Activated CD8-positive, alpha-beta memory T cell treated with anti-CD3 and anti-CD28 coated beads, Interleukin-2, amount 10 ng/mL, durations not matched to agents 7 days and 5 days (primary cell): Measurements from ENCODE around the gene ZNF594. TPM values are rescaled to one million over a fixed set of nuclear protein-coding genes. Genes with fewer than 3 reads are reported as not detected.
"Not testable (repeated sequence)": the region's sequence is repeated elsewhere in the genome, so short reads cannot be mapped to it uniquely, and the experiment has no call there.

Experiments
- ATAC-seq: fragments of 150-1000 bp; cut with Tn5 transposase; one replicate; pipeline ENCODE4 v1.10.0; 2021; ENCODE audit warnings: moderate library complexity
- CTCF ChIA-PET: fragments of 350-600 bp; sonication (Branson Sonifier 250); formaldehyde crosslinking; loops from one replicate; lab custom pipeline; 2021; ENCODE audit warnings: antibody characterized with exemption; lab: Charles Lee
- DNase-seq: peaks from one replicate; pipeline ENCODE4 v3.0.0-alpha.2; 2020
- H3K27ac Mint-ChIP-seq: one replicate; pipeline ENCODE4 v1.8.0; 2021; ENCODE audit warnings: mild to moderate bottlenecking, mixed read lengths
- H3K27me3 Mint-ChIP-seq: one replicate; pipeline ENCODE4 v1.8.0; 2021; ENCODE audit warnings: mixed read lengths
- H3K36me3 Mint-ChIP-seq: one replicate; pipeline ENCODE4 v1.8.0; 2021; ENCODE audit warnings: mild to moderate bottlenecking, mixed read lengths
- H3K4me1 Mint-ChIP-seq: one replicate; pipeline ENCODE4 v1.8.0; 2021; ENCODE audit warnings: mixed read lengths
- H3K4me3 Mint-ChIP-seq: one replicate; pipeline ENCODE4 v1.8.0; 2021; ENCODE audit warnings: mild to moderate bottlenecking, moderate library complexity, mixed read lengths
- H3K9me3 Mint-ChIP-seq: one replicate; pipeline ENCODE4 v1.8.0; 2022; ENCODE audit warnings: low read depth, mixed read lengths
- total RNA-seq, 2 experiments: library from RNA; stranded (reverse); gene quantifications; one replicate each; pipeline ENCODE4 v1.2.3, GENCODE V29; 2021

Gene ZNF594
- total RNA-seq, 2 experiments from 2014 or later = 10.5 to 11.3 TPM

- H3K4me3 Mint-ChIP-seq, H3K4me1 Mint-ChIP-seq, CTCF ChIA-PET, H3K9me3 Mint-ChIP-seq, ATAC-seq, H3K27me3 Mint-ChIP-seq, H3K36me3 Mint-ChIP-seq, H3K27ac Mint-ChIP-seq: not testable (repeated sequence)
- DNase-seq = peak; percentile 37
These were observed 61.9 kb downstream of the ZNF594 start for GRCh38 chr17:5129770-5130169.

Other genes with a start within 250 kb of the ZNF594 start
- 1,000 to 10,000 TPM; 2,029 to 2,329 TPM for gene PFN1, start 243.3 kb downstream of the ZNF594 start, total RNA-seq
- gene ENO3, start 240.7 kb downstream of the ZNF594 start, total RNA-seq = 10 to 100 TPM; 27.7 to 30.8 TPM
- 10 to 100 TPM; 60.5 to 70.1 TPM for gene SPAG7, start 224.1 kb downstream of the ZNF594 start, total RNA-seq
- 10 to 100 TPM; 60.6 to 72.5 TPM for gene CAMTA2, start 204.2 kb downstream of the ZNF594 start, total RNA-seq
- under 1 TPM; 0.20 to 0.23 TPM for gene INCA1, start 194.3 kb downstream of the ZNF594 start, total RNA-seq
- gene KIF1C, start 193.9 kb downstream of the ZNF594 start, total RNA-seq = 10 to 100 TPM; 39.8 to 51.0 TPM
- gene SLC52A1, start 156.4 kb downstream of the ZNF594 start, total RNA-seq = 1 to 10 TPM in 1 of 2 experiments, under 1 TPM in 1; 0.84 to 2.2 TPM
- gene ZFP3, start 113.4 kb downstream of the ZNF594 start, total RNA-seq = 1 to 10 TPM; 1.9 to 2.9 TPM
- gene ZNF232, start 80.0 kb downstream of the ZNF594 start, total RNA-seq = 10 to 100 TPM in 1 of 2 experiments, 1 to 10 TPM in 1; 8.6 to 10.7 TPM
- under 1 TPM; 0.03 to 0.07 TPM for gene USP6, start 75.8 kb downstream of the ZNF594 start, total RNA-seq
- gene SCIMP, start 43.0 kb upstream of the ZNF594 start, total RNA-seq = not detected
- gene RABEP1, start 90.4 kb upstream of the ZNF594 start, total RNA-seq = 10 to 100 TPM; 35.1 to 38.0 TPM
- 100 to 1,000 TPM; 117 to 123 TPM for gene NUP88, start 227.8 kb upstream of the ZNF594 start, total RNA-seq
- gene RPAIN, start 228.3 kb upstream of the ZNF594 start, total RNA-seq = 10 to 100 TPM; 50.7 to 55.5 TPM
- 100 to 1,000 TPM; 166 to 240 TPM for gene C1QBP, start 247.3 kb upstream of the ZNF594 start, total RNA-seq